ENCODE data around the gene TOP2B.

Gene TOP2B

GRCh38 chr3:25679642-25680302, 15.1 kb upstream of the TOP2B start:
- H3K4me2 ChIP-seq (ENCODE audit: low read length), result no peak overlapping the region
- no peaks in the 10 kb centered on the region for H3F3A ChIP-seq (ENCODE audit: control insufficient read depth, insufficient read depth)
- TF ChIP-seq, protein P1, sequence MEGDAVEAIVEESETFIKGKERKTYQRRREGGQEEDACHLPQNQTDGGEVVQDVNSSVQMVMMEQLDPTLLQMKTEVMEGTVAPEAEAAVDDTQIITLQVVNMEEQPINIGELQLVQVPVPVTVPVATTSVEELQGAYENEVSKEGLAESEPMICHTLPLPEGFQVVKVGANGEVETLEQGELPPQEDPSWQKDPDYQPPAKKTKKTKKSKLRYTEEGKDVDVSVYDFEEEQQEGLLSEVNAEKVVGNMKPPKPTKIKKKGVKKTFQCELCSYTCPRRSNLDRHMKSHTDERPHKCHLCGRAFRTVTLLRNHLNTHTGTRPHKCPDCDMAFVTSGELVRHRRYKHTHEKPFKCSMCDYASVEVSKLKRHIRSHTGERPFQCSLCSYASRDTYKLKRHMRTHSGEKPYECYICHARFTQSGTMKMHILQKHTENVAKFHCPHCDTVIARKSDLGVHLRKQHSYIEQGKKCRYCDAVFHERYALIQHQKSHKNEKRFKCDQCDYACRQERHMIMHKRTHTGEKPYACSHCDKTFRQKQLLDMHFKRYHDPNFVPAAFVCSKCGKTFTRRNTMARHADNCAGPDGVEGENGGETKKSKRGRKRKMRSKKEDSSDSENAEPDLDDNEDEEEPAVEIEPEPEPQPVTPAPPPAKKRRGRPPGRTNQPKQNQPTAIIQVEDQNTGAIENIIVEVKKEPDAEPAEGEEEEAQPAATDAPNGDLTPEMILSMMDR (IDR thresholded peaks at IDR 0.05; ENCODE audit: low read depth, low read length, poor library complexity, severe bottlenecking), result no peak
- TF ChIP-seq EZH2phosphoT487 (IDR thresholded peaks at IDR 0.05; ENCODE audit: borderline replicate concordance, low read length), result no peak
- no peak overlapping the region for H3K27ac ChIP-seq (ENCODE audit: low read depth, low read length)
- no peaks in the 10 kb centered on the region for H3K4me1 ChIP-seq (ENCODE audit: control insufficient read depth, low read length)
- H3K79me2 ChIP-seq (ENCODE audit: control insufficient read depth, low read length), result no peaks in the 10 kb centered on the region
- H4K20me1 ChIP-seq (ENCODE audit: control insufficient read depth, insufficient read depth, low read depth, low read length), result no peaks in the 10 kb centered on the region
- no peak overlapping the region for H3K4me3 ChIP-seq (ENCODE audit: low read length)
- no peaks in the 10 kb centered on the region for H3K27me3 ChIP-seq (ENCODE audit: control insufficient read depth, low read length)
- H3K9me3 ChIP-seq (ENCODE audit: control insufficient read depth, insufficient read depth, low read length), result peaks cover under 1% of the 10 kb centered on the region; the same call in 1 of the 2 replicates
- H3K36me3 ChIP-seq (ENCODE audit: control insufficient read depth, low read length), result no peaks in the 10 kb centered on the region
- H3K9me2 ChIP-seq (replicated peaks; ENCODE audit: control insufficient read depth, low read length), result no peaks in the 10 kb centered on the region

- Histone ChIP-seq H3K27ac (ENCODE audit: low read depth, low read length) (no peak overlapping the region), H3K4me2 (ENCODE audit: low read length) (no peak overlapping the region), H3K27me3 (ENCODE audit: control insufficient read depth, low read length) (no peaks in the 10 kb centered on the region), H3K4me3 (ENCODE audit: low read length) (no peak overlapping the region), H3K36me3 (ENCODE audit: control insufficient read depth, low read length) (no peaks in the 10 kb centered on the region), H3K9me2 (replicated peaks; ENCODE audit: control insufficient read depth, low read length) (no peaks in the 10 kb centered on the region), H3K9me3 (ENCODE audit: control insufficient read depth, insufficient read depth, low read length) (peaks cover 6% of the 10 kb centered on the region), H3F3A (ENCODE audit: control insufficient read depth, insufficient read depth) (no peaks in the 10 kb centered on the region), H3K4me1 (ENCODE audit: control insufficient read depth, low read length) (no peaks in the 10 kb centered on the region), H4K20me1 (ENCODE audit: control insufficient read depth, insufficient read depth, low read depth, low read length) (no peaks in the 10 kb centered on the region), H3K79me2 (ENCODE audit: control insufficient read depth, low read length) (no peaks in the 10 kb centered on the region)
- TF ChIP-seq, protein P1 (IDR thresholded peaks at IDR 0.05; ENCODE audit: low read depth, low read length, poor library complexity, severe bottlenecking), result no peak
- no peak for TF ChIP-seq EZH2phosphoT487 (IDR thresholded peaks at IDR 0.05; ENCODE audit: borderline replicate concordance, low read length)
Measured at GRCh38 chr3:25679166-25679565, 14.5 kb upstream of the TOP2B start.

DNA sequence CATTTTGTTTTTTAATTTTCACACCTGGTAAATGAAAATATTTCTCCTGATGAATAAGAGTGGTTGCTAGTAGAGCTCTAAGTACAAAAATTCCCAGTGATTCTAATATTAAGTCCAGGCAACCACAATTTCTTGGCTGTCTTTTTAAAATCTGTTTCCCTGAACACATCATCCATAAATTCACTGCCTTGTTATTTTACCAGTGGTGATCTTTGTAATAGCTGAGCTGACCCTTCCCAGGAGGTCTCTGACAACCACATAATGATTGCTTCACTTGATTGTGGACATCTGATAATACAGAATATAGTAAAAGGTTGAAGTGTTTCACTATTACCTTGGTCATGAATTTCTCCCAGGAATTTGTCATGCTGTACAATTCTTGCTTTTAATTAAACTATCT, 13.9 kb upstream of the TOP2B start:
- Histone ChIP-seq H3K9me3 (ENCODE audit: control insufficient read depth, insufficient read depth, low read length) (peaks cover 12% of the 10 kb centered on the region), H3K27me3 (ENCODE audit: control insufficient read depth, low read length) (no peaks in the 10 kb centered on the region), H4K20me1 (ENCODE audit: control insufficient read depth, insufficient read depth, low read depth, low read length) (no peaks in the 10 kb centered on the region), H3K9me2 (replicated peaks; ENCODE audit: control insufficient read depth, low read length) (no peaks in the 10 kb centered on the region), H3K4me1 (ENCODE audit: control insufficient read depth, low read length) (no peaks in the 10 kb centered on the region), H3K79me2 (ENCODE audit: control insufficient read depth, low read length) (no peaks in the 10 kb centered on the region), H3K36me3 (ENCODE audit: control insufficient read depth, low read length) (peaks cover 1% of the 10 kb centered on the region; the same call in 1 of the 2 replicates), H3K27ac (ENCODE audit: low read depth, low read length) (no peak overlapping the region), H3F3A (ENCODE audit: control insufficient read depth, insufficient read depth) (no peaks in the 10 kb centered on the region), H3K4me3 (ENCODE audit: low read length) (no peak overlapping the region), H3K4me2 (ENCODE audit: low read length) (no peak overlapping the region)
- no peak for TF ChIP-seq EZH2phosphoT487 (IDR thresholded peaks at IDR 0.05; ENCODE audit: borderline replicate concordance, low read length)
- TF ChIP-seq, protein P1 (IDR thresholded peaks at IDR 0.05; ENCODE audit: low read depth, low read length, poor library complexity, severe bottlenecking), result no peak

All from DOHH2 (cell line).